H1 (cell line): Measurements from ENCODE around the gene EEIG2. TPM values are rescaled to one million over a fixed set of nuclear protein-coding genes. Genes with fewer than 3 reads are reported as not detected.
"Not testable (repeated sequence)": the region's sequence is repeated elsewhere in the genome, so short reads cannot be mapped to it uniquely, and the experiment has no call there.

ENCODE experiments used
- CTCF ChIA-PET: fragments of 300-600 bp; sonication (Branson Sonifier 250); formaldehyde crosslinking; loops from one replicate; lab custom pipeline; 2021; ENCODE audit not compliant: partially characterized antibody; lab: Charles Lee
- POLR2A ChIA-PET: fragments of 300-600 bp; sonication (Branson Sonifier 250); formaldehyde crosslinking; loops from one replicate; lab custom pipeline; 2021; ENCODE audit warnings: inconsistent platforms; ENCODE audit not compliant: partially characterized antibody; lab: Charles Lee
- DNase-seq, 2 experiments: peaks; one replicate each; pipeline versions ENCODE4 v3.0.0 to v3.0.0-alpha.2; 2010 to 2022; ENCODE audit warnings: low spot score in 2 of 2, low read depth in 1 of 2, mixed read lengths in 1 of 2
- FAIRE-seq: peaks from 2 replicates; lab custom pipeline; 2011; peaks lifted over from hg19 to GRCh38; lab: Jason Lieb, UNC
- H2AFZ ChIP-seq: 2 replicates; pipeline ENCODE4 v1.8.1; 2012; ENCODE audit warnings: low read length, inconsistent platforms
- H2AK5ac ChIP-seq: 2 replicates; pipeline ENCODE4 v1.6.1; 2013; ENCODE audit warnings: low read depth, low read length
- H2BK120ac ChIP-seq: replicated peaks from 2 replicates; pipeline ENCODE3; 2013; ENCODE audit warnings: low read depth, low read length, inconsistent platforms
- H2BK12ac ChIP-seq: 2 replicates; pipeline ENCODE4 v1.6.1; 2013; ENCODE audit warnings: low read depth, low read length
- H2BK15ac ChIP-seq: 2 replicates; pipeline ENCODE4 v1.6.1; 2013; ENCODE audit warnings: low read length
- H2BK20ac ChIP-seq: 2 replicates; pipeline ENCODE4 v1.6.1; 2013; ENCODE audit warnings: low read length
- H2BK5ac ChIP-seq: 2 replicates; pipeline ENCODE4 v1.6.1; 2013; ENCODE audit warnings: low read depth, low read length
- H3K14ac ChIP-seq: 2 replicates; pipeline ENCODE4 v1.6.1; 2013; ENCODE audit warnings: inconsistent platforms; ENCODE audit not compliant: insufficient read length
- H3K18ac ChIP-seq: 2 replicates; pipeline ENCODE4 v1.6.1; 2013; ENCODE audit warnings: low read length; ENCODE audit errors: extremely low read depth
- H3K23ac ChIP-seq: 2 replicates; pipeline ENCODE4 v1.6.1; 2013; ENCODE audit warnings: inconsistent platforms; ENCODE audit not compliant: insufficient read length
- H3K23me2 ChIP-seq: 2 replicates; pipeline ENCODE4 v1.6.1; 2013; ENCODE audit warnings: low read depth, low read length
- H3K27ac ChIP-seq: 2 replicates; pipeline ENCODE4 v1.6.1; 2011; ENCODE audit warnings: low read depth, low read length, inconsistent platforms
- H3K27me3 ChIP-seq, 4 experiments: replicated peaks in 1 of 4; 1 replicate in 1 of 4; 2 replicates in 3 of 4; pipeline versions ENCODE4 v1.6.1 to v1.8.1; 2011 to 2013; ENCODE audit warnings: low read length in 3 of 4, mild to moderate bottlenecking in 3 of 4, inconsistent platforms in 2 of 4, mixed read lengths in 2 of 4, moderate library complexity in 1 of 4; ENCODE audit not compliant: control insufficient read depth in 3 of 4, insufficient read depth in 3 of 4; ENCODE audit errors: extremely low read depth in 1 of 4
- H3K36me3 ChIP-seq, 4 experiments: 2 replicates each; pipeline versions ENCODE4 v1.6.1 to v1.8.1; 2011 to 2013; ENCODE audit warnings: mild to moderate bottlenecking in 4 of 4, low read length in 3 of 4, moderate library complexity in 2 of 4, control low read depth in 1 of 4, inconsistent platforms in 1 of 4; ENCODE audit not compliant: insufficient read depth in 4 of 4, control insufficient read depth in 2 of 4
- H3K4ac ChIP-seq: replicated peaks from 2 replicates; pipeline ENCODE3; 2013; ENCODE audit warnings: low read length, low read depth, mixed read lengths, inconsistent platforms; ENCODE audit not compliant: insufficient read length
- H3K4me1 ChIP-seq, 4 experiments: replicated peaks in 1 of 4; 1 replicate in 1 of 4; 2 replicates in 3 of 4; pipeline versions ENCODE4 v1.6.1 to v1.8.1; 2011 to 2013; ENCODE audit warnings: low read length in 3 of 4, inconsistent platforms in 2 of 4, mixed read lengths in 1 of 4; ENCODE audit not compliant: insufficient read depth in 4 of 4, control insufficient read depth in 3 of 4
- H3K4me2 ChIP-seq, 2 experiments: 2 replicates each; pipeline versions ENCODE4 v1.6.1 to v1.8.1; 2011 to 2013; ENCODE audit warnings: low read depth in 2 of 2, low read length in 2 of 2, control low read depth in 1 of 2, inconsistent platforms in 1 of 2, mild to moderate bottlenecking in 1 of 2; ENCODE audit not compliant: insufficient read depth in 1 of 2
- H3K4me3 ChIP-seq, 4 experiments: fragments of 200-600, 300-600 bp in 1 of 4; sonication (generic), shearing (Covaris generic), sonication (Bioruptor Twin) in 1 of 4; 2 replicates each; pipeline versions ENCODE4 v1.5.1 to v1.8.1; 2011 to 2016; ENCODE audit warnings: low read length in 4 of 4, low read depth in 3 of 4, control low read depth in 2 of 4, inconsistent platforms in 2 of 4, mild to moderate bottlenecking in 2 of 4, mixed read lengths in 1 of 4, moderate library complexity in 1 of 4; ENCODE audit not compliant: insufficient read depth in 2 of 4; ENCODE audit errors: extremely low read depth in 1 of 4
- H3K56ac ChIP-seq: replicated peaks from 2 replicates; pipeline ENCODE3; 2013; ENCODE audit warnings: low read depth, mild to moderate bottlenecking, mixed read lengths, low read length, inconsistent platforms; ENCODE audit not compliant: insufficient read length
- H3K79me1 ChIP-seq: 2 replicates; pipeline ENCODE4 v1.6.1; 2013; ENCODE audit warnings: low read depth, low read length, control low read depth
- H3K79me2 ChIP-seq, 2 experiments: 2 replicates each; pipeline versions ENCODE4 v1.6.1 to v1.8.1; 2012 to 2013; ENCODE audit warnings: low read length in 2 of 2, mild to moderate bottlenecking in 2 of 2, inconsistent platforms in 1 of 2; ENCODE audit not compliant: insufficient read depth in 2 of 2, control insufficient read depth in 1 of 2
- H3K9ac ChIP-seq, 4 experiments: replicated peaks in 1 of 4; 1 replicate in 1 of 4; 2 replicates in 3 of 4; pipeline versions ENCODE4 v1.6.1 to v1.8.1; 2011 to 2013; ENCODE audit warnings: low read depth in 3 of 4, low read length in 3 of 4, control low read depth in 2 of 4, mild to moderate bottlenecking in 2 of 4, moderate library complexity in 2 of 4, inconsistent platforms in 1 of 4; ENCODE audit errors: extremely low read depth in 1 of 4
- H3K9me3 ChIP-seq, 2 experiments: 2 replicates each; pipeline versions ENCODE4 v1.6.1 to v1.8.1; 2012 to 2013; ENCODE audit warnings: mild to moderate bottlenecking in 2 of 2, moderate library complexity in 2 of 2, control low read depth in 1 of 2, inconsistent platforms in 1 of 2, low read depth in 1 of 2, low read length in 1 of 2, mixed read lengths in 1 of 2; ENCODE audit not compliant: insufficient read depth in 2 of 2
- H4K20me1 ChIP-seq, 2 experiments: replicated peaks in 1 of 2; 2 replicates each; pipeline versions ENCODE3 to v1.8.1; 2011 to 2013; ENCODE audit warnings: inconsistent platforms in 2 of 2, low read length in 2 of 2, mild to moderate bottlenecking in 1 of 2; ENCODE audit not compliant: insufficient read depth in 2 of 2, control insufficient read depth in 1 of 2
- H4K5ac ChIP-seq: 2 replicates; pipeline ENCODE4 v1.6.1; 2013; ENCODE audit warnings: low read length, low read depth, mixed read lengths, inconsistent platforms; ENCODE audit not compliant: insufficient read length
- H4K8ac ChIP-seq: 2 replicates; pipeline ENCODE4 v1.8.0; 2013; ENCODE audit warnings: mild to moderate bottlenecking, moderate library complexity, low read length, inconsistent platforms; ENCODE audit not compliant: insufficient read depth; ENCODE audit errors: extremely low read depth
- H4K91ac ChIP-seq: replicated peaks from 2 replicates; pipeline ENCODE3; 2013; ENCODE audit warnings: low read length, mixed read lengths, inconsistent platforms; ENCODE audit not compliant: insufficient read length
- WGBS, 2 experiments: shearing (Covaris generic) in 1 of 2; methylation state at CpG; one replicate each; pipeline versions ENCODE4 v1.1.6 to v1.1.7; 2013 to 2015; ENCODE audit warnings: low lambda C conversion rate in 2 of 2, mixed read lengths in 2 of 2, inconsistent platforms in 1 of 2, low coverage in 1 of 2, missing lambda C conversion rate in 1 of 2; ENCODE audit not compliant: insufficient replicate concordance in 2 of 2, insufficient coverage in 1 of 2, insufficient read length in 1 of 2; ENCODE audit errors: extremely low coverage in 1 of 2, missing lambda C conversion rate in 1 of 2; 5-methylcytosine and 5-hydroxymethylcytosine counted together
- polyA plus RNA-seq, 7 experiments: library from polyadenylated mRNA; depleted of rRNA in 3 of 7; stranded (reverse) in 5 of 7; unstranded in 2 of 7; fragments of >200 nt in 5 of 7; fragments of 200-250 nt in 2 of 7; gene quantifications; 1 replicate in 5 of 7; 2 replicates in 1 of 7; 4 replicates in 1 of 7; pipeline versions ENCODE4 v1.2.1 to v1.2.3, GENCODE V29; 2011 to 2013; ENCODE audit warnings: missing spikeins in 2 of 7, mixed read lengths in 2 of 7
- total RNA-seq: library from RNA; stranded (reverse); fragmentation: NEBNext Ultra II Directional; extraction: Animal tissue kit (Norgen Biotek cat#: 25700); gene quantifications from 2 replicates; pipeline ENCODE4 v1.2.1, GENCODE V29; 2021

Gene EEIG2
- total and polyA plus RNA-seq, 2 of the 8 experiments (the other 6 are each of a cell fraction or from before 2014, with no cell fraction given), result 6.1 to 20.1 TPM

DNA sequence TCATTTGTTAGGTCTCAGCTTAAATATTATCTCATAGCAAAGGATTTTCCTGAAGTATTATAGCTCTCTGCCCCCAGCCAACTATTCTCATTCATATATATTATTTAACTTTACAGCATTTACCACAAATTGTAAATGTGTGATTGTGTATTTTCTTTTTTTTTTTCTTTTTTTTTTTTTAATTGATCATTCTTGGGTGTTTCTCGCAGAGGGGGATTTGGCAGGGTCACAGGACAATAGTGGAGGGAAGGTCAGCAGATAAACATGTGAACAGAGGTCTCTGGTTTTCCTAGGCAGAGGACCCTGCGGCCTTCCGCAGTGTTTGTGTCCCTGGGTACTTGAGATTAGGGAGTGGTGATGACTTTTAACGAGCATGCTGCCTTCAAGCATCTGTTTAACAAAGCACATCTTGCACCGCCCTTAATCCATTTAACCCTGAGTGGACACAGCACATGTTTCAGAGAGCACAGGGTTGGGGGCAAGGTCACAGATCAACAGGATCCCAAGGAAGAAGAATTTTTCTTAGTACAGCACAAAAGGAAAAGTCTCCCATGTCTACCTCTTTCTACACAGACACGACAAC, 24.5 kb upstream of the EEIG2 start:
- H3K18ac ChIP-seq, H2AK5ac ChIP-seq, H4K8ac ChIP-seq, H3K36me3 ChIP-seq, H3K27ac ChIP-seq, H3K27me3 ChIP-seq, H4K91ac ChIP-seq, H2BK15ac ChIP-seq, H3K56ac ChIP-seq, H3K23me2 ChIP-seq, H4K5ac ChIP-seq, DNase-seq, H4K20me1 ChIP-seq, H2BK5ac ChIP-seq, H3K4me3 ChIP-seq, H2BK20ac ChIP-seq, FAIRE-seq, H3K14ac ChIP-seq, H3K4me2 ChIP-seq, H3K9ac ChIP-seq, H3K79me2 ChIP-seq, H2BK12ac ChIP-seq, H2AFZ ChIP-seq, H3K4ac ChIP-seq, H2BK120ac ChIP-seq, H3K4me1 ChIP-seq, H3K23ac ChIP-seq, H3K79me1 ChIP-seq: not testable (repeated sequence)
- H3K9me3 ChIP-seq, result peaks cover 0 to 10% of the 10 kb centered on the region in 2 experiments; a peak in 2 of 4 replicates
- WGBS, 2 experiments, result 88 to 100% methylated on average over 1 to 2 of the region's 6 CpGs
- POLR2A ChIA-PET, result interaction anchor here (1.7 kb wide), 1 partner anchor 24 kb away, joined by 7 read pairs; the partner anchor contains the start of gene EEIG2
- CTCF ChIA-PET, result interaction anchor here (2.0 to 5.3 kb wide), 2 partner anchors 23 to 25 kb away, joined by 10 to 27 read pairs; partner anchors contain the start of gene EEIG2

DNA sequence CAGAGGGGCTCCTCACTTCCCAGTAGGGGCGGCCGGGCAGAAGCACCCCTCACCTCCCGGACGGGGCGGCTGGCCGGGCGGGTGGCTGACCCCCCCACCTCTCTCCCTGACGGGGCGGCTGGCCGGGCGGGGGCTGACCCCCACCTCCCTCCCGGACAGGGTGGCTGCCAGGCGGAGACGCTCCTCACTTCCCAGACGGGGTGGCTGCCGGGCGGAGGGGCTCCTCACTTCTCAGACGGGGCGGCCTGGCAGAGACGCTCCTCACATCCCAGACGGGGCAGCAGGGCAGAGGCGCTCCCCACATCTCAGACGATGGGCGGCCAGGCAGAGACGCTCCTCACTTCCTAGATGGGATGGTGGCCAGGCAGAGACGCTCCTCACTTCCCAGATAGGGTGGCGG, 23.9 kb upstream of the EEIG2 start:
- H2AK5ac ChIP-seq, H3K9ac ChIP-seq, H4K5ac ChIP-seq, DNase-seq, H3K27ac ChIP-seq, H3K18ac ChIP-seq, H2BK120ac ChIP-seq, FAIRE-seq, H3K23me2 ChIP-seq, H3K23ac ChIP-seq, H2BK5ac ChIP-seq, H3K4ac ChIP-seq, H3K14ac ChIP-seq, H3K4me2 ChIP-seq, H3K27me3 ChIP-seq, POLR2A ChIA-PET, H3K79me2 ChIP-seq, H4K20me1 ChIP-seq, H3K4me1 ChIP-seq, H3K4me3 ChIP-seq, H2BK15ac ChIP-seq, H2BK20ac ChIP-seq, H3K79me1 ChIP-seq, H4K91ac ChIP-seq, H3K56ac ChIP-seq, H3K36me3 ChIP-seq, H2BK12ac ChIP-seq, H4K8ac ChIP-seq, H2AFZ ChIP-seq: not testable (repeated sequence)
- WGBS, 2 experiments, result no CpG with 5 or more reads among the region's 27 CpGs
- CTCF ChIA-PET, result interaction anchor here (5.3 kb wide), 1 partner anchor 25 kb away, joined by 27 read pairs; the partner anchor contains the start of gene EEIG2
- peaks cover 0 to 10% of the 10 kb centered on the region in 2 experiments; a peak in 2 of 4 replicates for H3K9me3 ChIP-seq
